HG03039 (cell line): ENCODE results near the gene LCNL1.

ENCODE experiments used
- ATAC-seq: cut with Tn5 transposase; IDR thresholded peaks from one replicate; pipeline ENCODE4 v1.9.1; 2021; ENCODE audit warnings: mild to moderate bottlenecking, moderate library complexity; ENCODE audit not compliant: unreplicated experiment

Gene LCNL1

DNA sequence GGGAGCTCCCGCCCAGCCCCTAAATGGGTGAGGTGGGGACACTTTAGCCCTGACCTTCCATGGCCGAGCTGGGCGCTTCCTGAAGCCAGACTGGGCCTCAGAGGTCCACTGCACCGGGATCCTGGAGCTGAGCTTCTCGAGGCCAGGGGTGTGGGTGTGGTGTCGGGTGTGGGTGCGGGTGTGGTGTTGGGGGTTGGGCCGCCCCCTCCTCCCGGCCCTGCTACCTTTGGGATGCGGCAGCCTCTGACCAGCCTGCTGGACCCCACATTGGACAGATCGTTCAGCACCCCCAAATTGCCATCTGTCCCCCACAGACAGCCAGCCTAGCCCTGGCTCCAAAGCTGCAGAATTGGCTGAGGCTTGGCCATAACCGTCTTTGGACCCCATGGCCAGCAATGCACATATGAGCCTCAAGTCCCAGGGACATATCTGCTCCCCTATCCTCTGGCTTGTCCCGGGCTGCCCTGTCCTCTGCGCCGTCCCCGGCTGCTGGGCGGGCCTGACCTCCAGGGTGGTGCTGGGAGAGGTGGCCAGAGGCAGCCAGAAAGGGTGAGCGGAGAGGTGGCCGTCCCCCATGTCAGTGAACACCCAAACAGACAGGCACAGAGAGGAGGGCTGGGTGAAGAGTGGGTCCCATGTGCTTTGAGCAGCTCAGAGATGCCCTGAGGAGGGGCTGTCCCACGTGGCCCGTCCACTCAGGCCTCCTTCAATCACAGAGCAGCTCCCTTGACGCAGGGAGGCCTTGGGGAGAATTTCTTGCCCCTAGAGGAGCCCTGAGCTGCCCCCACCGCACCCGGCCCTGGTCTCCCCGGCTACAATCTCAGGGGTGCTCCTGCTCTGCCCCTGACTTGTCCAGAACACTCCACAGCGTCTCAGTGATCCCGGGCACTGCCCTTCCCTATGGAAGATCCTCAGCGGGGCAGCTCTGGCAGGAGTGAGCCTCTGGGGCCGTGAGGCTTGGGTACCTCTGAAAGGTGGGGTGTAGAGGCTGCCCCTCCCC, 8.9 kb upstream of the LCNL1 start:
- ATAC-seq: no peak

- ATAC-seq: no peak
Measured at GRCh38 chr9:136974817-136975535, 7.8 kb upstream of the LCNL1 start.

DNA sequence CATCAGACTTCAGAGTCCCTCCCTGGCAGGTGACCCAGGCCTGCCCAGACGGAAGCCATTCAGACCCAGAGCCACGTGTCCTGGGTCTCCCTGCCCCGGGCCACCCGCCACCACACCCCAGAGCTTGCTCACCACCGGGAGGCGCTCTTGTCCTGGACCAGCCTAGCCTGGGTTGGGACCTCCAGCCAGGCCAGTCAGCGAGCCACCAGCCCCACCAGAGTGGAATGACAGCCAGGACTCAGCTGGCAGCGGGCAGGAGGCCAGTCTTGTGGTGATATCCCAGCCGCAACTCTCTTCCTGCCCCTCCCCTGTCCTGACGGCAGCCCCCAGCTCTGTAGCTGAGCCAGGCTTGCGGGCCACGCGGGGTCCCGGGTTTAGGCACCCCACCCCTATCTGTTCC, 7.1 kb upstream of the LCNL1 start:
- ATAC-seq: no peak

- ATAC-seq: no peak
Measured at GRCh38 chr9:136977223-136977622, 5.6 kb upstream of the LCNL1 start, which contains the start of gene PTGDS. TSS of gene PTGDS (plus strand) at chr9:136977504. CDS start at chr9:136977579, 75 bp downstream.

GRCh38 chr9:136977649-136978072, 5.1 kb upstream of the LCNL1 start:
- no peak for ATAC-seq

GRCh38 chr9:136978073-136978864, 4.5 kb upstream of the LCNL1 start:
- no peak for ATAC-seq

DNA sequence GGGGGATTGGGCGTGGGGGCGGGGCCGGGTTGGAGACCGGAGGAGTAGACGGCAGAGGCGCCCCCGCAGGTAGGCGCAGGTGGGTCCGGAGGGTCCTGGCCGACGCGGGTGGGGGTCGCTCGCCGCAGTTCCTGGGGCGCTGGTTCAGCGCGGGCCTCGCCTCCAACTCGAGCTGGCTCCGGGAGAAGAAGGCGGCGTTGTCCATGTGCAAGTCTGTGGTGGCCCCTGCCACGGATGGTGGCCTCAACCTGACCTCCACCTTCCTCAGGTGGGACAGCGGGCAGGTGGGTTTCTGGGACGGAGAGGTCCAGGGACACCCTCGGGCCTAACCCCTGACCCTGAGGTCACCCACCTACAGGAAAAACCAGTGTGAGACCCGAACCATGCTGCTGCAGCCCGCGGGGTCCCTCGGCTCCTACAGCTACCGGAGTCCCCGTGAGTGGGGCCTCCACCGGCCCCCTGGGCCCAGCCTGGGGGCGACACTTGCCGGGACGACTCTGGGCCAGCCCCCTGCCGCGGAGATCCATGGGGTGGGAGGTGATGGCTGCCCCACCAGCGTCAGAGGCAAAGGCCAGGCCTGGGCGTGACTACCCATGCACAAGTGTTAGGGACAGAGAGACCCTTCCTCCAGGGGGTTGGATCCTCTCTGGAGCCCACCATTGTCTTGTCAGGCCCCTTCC, 3.8 kb upstream of the LCNL1 start:
- ATAC-seq: no peak

- no peak for ATAC-seq
Measured at GRCh38 chr9:136979769-136980587, 2.8 kb upstream of the LCNL1 start.

DNA sequence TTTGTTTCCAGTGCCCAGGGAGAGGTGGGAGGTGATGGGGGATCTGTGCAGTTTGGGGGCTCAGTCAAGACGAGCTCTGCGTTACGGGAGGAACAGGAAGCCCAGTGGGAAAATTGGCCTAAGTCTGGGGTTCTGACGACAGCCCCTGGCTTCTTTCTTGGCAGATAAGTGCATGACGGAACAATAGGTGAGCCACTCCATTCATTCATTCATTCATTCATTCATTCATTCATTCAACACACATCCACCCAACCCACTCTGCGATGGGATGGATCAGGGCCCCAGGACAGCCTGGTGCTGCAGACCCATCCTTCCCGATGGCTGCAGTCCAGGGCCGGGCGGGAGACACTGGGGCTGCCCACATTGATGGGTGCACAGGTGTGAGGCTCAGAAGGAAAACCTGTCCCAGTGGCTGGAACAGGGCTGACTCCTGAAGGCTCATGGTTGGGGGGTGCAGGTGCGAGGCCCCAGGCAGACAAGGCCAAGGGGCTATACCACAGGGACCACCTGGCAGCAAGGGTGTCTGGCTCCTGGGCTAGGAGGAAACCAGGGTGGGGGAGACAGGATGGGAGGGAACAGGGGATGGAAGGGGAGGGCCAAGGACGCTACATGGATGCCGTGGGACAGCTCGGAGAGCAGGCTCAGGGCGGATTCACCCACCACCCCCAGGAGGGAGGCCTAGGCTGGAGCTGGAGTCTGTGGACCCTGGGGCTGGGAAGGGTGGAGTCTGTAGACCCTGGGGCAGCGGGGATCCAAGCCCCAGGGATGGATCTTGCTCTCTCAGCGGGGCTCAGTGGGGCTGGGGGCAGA, 1.9 kb upstream of the LCNL1 start:
- no peak for ATAC-seq

GRCh38 chr9:136981588-136982231, 1.1 kb upstream of the LCNL1 start:
- ATAC-seq: no peak

- ATAC-seq: no peak
Measured at GRCh38 chr9:136983167-136983566, 374 bp downstream of the LCNL1 start.

- ATAC-seq: no peak
Measured at GRCh38 chr9:136983656-136984314, 992 bp downstream of the LCNL1 start.

GRCh38 chr9:136984464-136985026, 1.8 kb downstream of the LCNL1 start:
- no peak for ATAC-seq

DNA sequence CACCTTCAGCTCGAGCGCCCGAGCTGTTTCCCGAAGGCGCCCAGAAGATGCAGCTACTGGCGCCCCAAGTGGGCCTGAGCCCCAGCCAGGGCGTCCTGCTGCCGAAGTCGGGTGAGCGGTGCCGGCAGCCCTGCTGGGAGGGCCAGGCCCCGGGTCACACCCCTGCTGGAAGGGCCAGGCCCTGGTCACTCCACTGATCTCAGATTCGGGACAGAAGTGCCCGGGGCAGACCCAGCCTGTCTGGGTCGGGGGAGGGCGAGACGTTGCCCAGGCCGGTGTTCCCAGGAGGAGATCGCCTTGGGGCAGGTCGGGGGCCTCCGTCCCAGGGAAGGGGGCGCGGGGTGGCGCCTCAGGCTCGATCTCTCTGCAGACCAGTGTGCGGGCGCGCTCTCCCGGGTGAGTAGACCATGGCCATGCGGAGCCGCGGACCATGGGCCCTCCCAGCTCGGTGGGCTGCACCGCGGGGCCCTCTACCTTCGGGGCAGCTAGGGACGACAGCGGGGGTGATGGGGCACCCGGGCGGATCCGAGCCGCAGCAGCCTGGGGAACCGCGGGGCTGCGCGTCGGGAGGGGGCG, 2.3 kb downstream of the LCNL1 start:
- ATAC-seq: no peak

DNA sequence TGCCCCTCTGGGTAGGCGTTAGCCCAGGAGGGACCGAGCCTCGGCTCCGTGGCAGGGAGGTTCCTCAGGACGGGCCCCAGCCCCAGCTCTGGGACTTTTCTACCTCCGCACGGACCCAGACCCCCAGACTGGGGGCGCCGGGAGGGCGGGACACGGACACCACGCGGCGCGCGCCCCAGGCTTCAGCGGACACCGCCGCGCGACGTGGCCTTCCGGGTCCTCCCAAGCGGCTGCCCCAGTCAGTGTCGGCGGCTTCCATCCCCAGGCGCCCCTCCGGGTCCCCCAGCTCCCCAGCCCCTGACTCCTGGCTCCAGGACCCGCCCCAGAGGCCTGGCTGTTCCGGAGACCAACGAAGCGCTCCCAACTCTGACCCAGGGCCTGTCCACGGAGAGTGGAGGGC, 3.1 kb downstream of the LCNL1 start:
- ATAC-seq: no peak

DNA sequence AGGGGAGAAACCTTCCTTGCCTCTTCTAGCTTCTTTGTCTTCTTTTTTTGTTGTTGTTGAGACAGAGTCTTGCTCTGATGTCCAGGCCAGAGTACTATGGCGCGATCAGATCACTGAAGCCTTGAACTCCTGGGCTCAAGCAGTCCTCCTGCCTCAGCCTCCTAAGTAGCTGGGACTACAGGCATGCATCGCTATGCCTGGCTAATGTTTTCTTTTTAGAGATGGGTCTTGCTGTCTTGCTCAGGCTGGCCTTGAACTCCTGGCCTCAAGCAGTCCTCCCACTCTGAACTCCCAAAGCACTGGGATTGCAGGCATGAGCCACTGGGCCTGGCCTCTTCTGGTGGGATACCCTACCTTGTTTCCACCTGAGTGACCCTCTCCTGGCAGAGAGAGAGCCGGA, 6.1 kb downstream of the LCNL1 start:
- ATAC-seq: no peak

DNA sequence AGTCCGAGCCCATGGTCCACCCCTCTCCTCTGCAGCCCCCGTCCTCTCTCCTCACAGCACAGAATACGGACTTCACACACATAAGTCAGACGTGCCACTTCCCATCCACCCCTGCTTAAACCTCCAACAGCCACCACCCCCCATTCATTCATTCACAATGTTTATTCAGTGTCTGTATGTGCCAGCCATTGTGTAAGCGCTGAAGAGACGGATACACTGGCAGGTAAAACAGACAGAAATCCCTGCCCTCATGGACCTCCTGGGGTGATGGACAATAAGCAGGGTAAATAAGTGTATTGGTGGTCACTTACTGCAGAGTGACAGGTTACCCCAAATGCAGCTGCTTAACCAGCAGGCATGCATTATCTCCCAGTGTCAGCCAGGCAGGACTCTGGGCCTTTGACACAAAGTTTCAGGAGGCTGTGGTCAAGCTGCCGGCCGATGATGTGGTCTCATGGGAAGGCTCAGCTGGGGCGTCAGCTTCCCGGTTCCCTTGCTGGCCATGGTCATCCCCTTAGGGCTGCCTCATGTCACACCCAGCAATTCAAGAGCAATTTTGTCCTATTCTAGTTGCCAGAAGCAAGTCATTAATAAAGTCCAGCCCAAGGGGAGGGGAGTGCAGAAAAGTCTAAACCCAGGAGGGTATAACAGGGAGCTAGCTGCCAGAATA, 7.6 kb downstream of the LCNL1 start:
- no peak for ATAC-seq
